Esophagus squamous epithelium (tissue), 5 donors: ENCODE measurements around the gene NOL7. TPM values are rescaled to one million over a fixed set of nuclear protein-coding genes. Genes with fewer than 3 reads are reported as not detected.

Source experiments
- DNase-seq: peaks from one replicate; lab custom pipeline; 2025; lab: John Stamatoyannopoulos, UW
- H3K27ac ChIP-seq, 4 donors: fragments of 200-600 bp; sonication (generic); one replicate each; pipeline ENCODE4 v1.5.1; 2016 to 2019; ENCODE audit warnings: mild to moderate bottlenecking in 1 of 4
- H3K27me3 ChIP-seq, 4 donors: fragments of 200-600 bp; sonication (generic); 1 replicate in 3 of 4; 2 replicates in 1 of 4; pipeline versions ENCODE4 v1.5.1 to v1.6.0; 2017 to 2021; ENCODE audit warnings: antibody characterized with exemption in 1 of 4
- H3K36me3 ChIP-seq, 3 donors: fragments of 200-600 bp; sonication (generic); one replicate each; pipeline ENCODE4 v1.5.1; 2016 to 2019
- H3K4me1 ChIP-seq, 3 donors: fragments of 200-600 bp; sonication (generic); one replicate each; pipeline ENCODE4 v1.5.1; 2017 to 2019
- H3K4me3 ChIP-seq, 4 donors: fragments of 200-600 bp; sonication (generic); 1 replicate in 3 of 4; 2 replicates in 1 of 4; pipeline ENCODE4 v1.5.1; 2016 to 2019; ENCODE audit warnings: mild to moderate bottlenecking in 2 of 4, moderate library complexity in 1 of 4
- H3K9me3 ChIP-seq, 3 donors: fragments of 200-600 bp; sonication (generic); one replicate each; pipeline ENCODE4 v1.5.1; 2016 to 2019
- POLR2A ChIP-seq, 4 donors: fragments of 450-650 bp; IDR thresholded peaks; one replicate each; pipeline ENCODE4 v1.6.1; 2017; ENCODE audit warnings: antibody characterized with exemption in 4 of 4, mild to moderate bottlenecking in 4 of 4, moderate library complexity in 3 of 4
- WGBS, 2 donors: methylation state at CpG; one replicate each; pipeline ENCODE4 v1.1.5; 2018; 5-methylcytosine and 5-hydroxymethylcytosine counted together
- intact Hi-C: fragments of 100-400 bp; cut with DNase I; formaldehyde crosslinking; loops from one replicate; pipeline ENCODE4 v1.15.0; 2022
- total RNA-seq, 4 donors: library from RNA; depleted of rRNA; stranded (reverse); fragments of >200 nt; gene quantifications; one replicate each; pipeline ENCODE4 v1.1.0, GENCODE V29; 2016
- TF ChIP-seq, protein P1 (sequence below), 6 experiments: fragments of 450-650 bp in 4 of 6; fragments of 200-600 bp in 2 of 6; sonication (generic) in 2 of 6; IDR thresholded peaks; one replicate each; pipeline ENCODE4 v1.5.1; 2016 to 2019; ENCODE audit warnings: antibody characterized with exemption in 6 of 6, mild to moderate bottlenecking in 4 of 6, moderate library complexity in 4 of 6
- donor health status: DM: yes; HTN: yes; CAD: no.

Gene NOL7
- total RNA-seq, 4 donors from 2014 or later: 75.8 to 106 (median 92.4) TPM

DNA sequence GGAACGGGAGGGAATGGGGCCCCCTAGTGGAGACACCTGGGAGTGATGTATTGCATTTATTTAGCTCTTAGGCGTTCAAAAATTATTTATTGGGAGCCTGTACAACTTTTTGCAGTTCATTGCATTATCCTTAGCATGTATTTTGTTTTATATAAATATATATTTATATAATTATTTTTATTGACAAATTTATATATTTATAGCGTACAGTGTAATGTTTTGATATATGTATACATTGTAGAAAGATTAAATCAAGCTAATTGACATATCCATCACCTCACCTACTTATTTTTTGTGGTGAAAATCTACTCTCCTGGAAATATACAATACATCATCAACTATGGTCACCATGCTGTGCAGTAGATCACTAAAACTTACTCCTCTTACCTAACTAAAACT is 39.8 kb upstream of the NOL7 start:
- Histone ChIP-seq H3K27ac (peak overlapping the region; percentile 93 to 100 (median 98)), H3K4me1 (peaks cover 0 to 23% (median 11%) of the 10 kb centered on the region in 3 donors), H3K4me3 (peak overlapping the region; percentile 69 to 99 (median 83)), H3K36me3 (peaks cover 0 to 11% (median 0%) of the 10 kb centered on the region in 3 donors), H3K9me3 (no peaks in the 10 kb centered on the region), H3K27me3 (no peaks in the 10 kb centered on the region)
- no peak for DNase-seq
- 22 to 32% methylated on average over 3 of the region's 3 CpGs for WGBS, 2 donors
- TF ChIP-seq POLR2A (IDR thresholded peaks at IDR 0.05): no peak
- TF ChIP-seq, protein P1, sequence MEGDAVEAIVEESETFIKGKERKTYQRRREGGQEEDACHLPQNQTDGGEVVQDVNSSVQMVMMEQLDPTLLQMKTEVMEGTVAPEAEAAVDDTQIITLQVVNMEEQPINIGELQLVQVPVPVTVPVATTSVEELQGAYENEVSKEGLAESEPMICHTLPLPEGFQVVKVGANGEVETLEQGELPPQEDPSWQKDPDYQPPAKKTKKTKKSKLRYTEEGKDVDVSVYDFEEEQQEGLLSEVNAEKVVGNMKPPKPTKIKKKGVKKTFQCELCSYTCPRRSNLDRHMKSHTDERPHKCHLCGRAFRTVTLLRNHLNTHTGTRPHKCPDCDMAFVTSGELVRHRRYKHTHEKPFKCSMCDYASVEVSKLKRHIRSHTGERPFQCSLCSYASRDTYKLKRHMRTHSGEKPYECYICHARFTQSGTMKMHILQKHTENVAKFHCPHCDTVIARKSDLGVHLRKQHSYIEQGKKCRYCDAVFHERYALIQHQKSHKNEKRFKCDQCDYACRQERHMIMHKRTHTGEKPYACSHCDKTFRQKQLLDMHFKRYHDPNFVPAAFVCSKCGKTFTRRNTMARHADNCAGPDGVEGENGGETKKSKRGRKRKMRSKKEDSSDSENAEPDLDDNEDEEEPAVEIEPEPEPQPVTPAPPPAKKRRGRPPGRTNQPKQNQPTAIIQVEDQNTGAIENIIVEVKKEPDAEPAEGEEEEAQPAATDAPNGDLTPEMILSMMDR (IDR thresholded peaks at IDR 0.05): peak; percentile 69 to 83 (median 81)
- intact Hi-C loops: loop anchor here (10.0 kb wide), 1 partner anchor 111 kb away; no protein-coding TSS in a partner anchor

DNA sequence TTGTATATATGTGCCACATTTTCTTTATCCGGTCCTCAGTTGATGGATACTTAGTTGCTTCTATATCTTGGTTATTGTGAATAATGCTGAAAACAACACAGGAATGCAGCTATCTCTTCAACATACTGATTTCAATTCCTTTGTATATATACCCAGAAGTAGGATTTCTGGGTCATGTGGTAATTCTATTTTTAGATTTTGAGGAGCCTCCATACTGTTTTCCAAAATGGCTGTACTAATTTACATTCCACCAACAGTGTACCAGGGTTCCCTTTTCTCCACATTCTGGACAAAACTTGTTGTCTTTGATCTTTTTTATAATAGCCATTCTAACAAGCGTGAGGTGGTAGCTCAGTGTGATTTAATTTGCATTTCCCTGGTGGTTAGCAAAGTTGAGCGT is 39.1 kb upstream of the NOL7 start:
- H3K27me3 ChIP-seq: no peaks in the 10 kb centered on the region
- peak overlapping the region in 1 of 4 donors; percentile 100 for H3K27ac ChIP-seq
- DNase-seq: no peak
- H3K36me3 ChIP-seq: peaks cover 0 to 15% (median 0%) of the 10 kb centered on the region in 3 donors
- TF ChIP-seq, protein P1 (IDR thresholded peaks at IDR 0.05): no peak
- TF ChIP-seq POLR2A (IDR thresholded peaks at IDR 0.05): no peak
- H3K4me1 ChIP-seq: peaks cover 0 to 23% (median 11%) of the 10 kb centered on the region in 3 donors
- intact Hi-C loops: loop anchor here (10.0 kb wide), 1 partner anchor 111 kb away; no protein-coding TSS in a partner anchor
- no peak overlapping the region for H3K4me3 ChIP-seq
- H3K9me3 ChIP-seq: no peaks in the 10 kb centered on the region
- 90 to 92% methylated on average over 3 of the region's 3 CpGs for WGBS, 2 donors

DNA sequence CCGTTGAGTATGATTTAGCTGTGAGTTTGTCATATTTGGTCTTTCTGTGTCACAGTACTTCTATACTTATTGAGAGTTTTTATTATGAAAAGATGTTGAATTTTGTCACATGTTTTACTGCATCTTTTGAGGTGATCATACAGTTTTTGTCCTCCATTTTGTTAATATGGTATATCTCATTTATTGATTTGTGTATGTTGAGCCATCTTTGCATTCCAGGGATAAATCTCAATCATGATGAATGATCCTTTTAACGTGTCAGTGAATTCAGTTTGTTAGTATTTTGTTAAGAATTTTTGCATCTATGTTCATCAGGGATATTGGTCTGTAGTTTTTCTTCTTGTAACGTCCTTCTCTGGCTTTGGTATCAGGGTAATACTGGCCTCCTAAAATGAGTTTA is 37.2 kb upstream of the NOL7 start:
- no peak overlapping the region for H3K4me3 ChIP-seq
- H3K27me3 ChIP-seq: no peaks in the 10 kb centered on the region
- H3K4me1 ChIP-seq: peaks cover 0 to 21% (median 11%) of the 10 kb centered on the region in 3 donors
- 80 to 96% methylated on average over 3 of the region's 3 CpGs for WGBS, 2 donors
- H3K9me3 ChIP-seq: no peaks in the 10 kb centered on the region
- H3K36me3 ChIP-seq: peaks cover 0 to 26% (median 0%) of the 10 kb centered on the region in 3 donors
- H3K27ac ChIP-seq: no peak overlapping the region
- DNase-seq: no peak
- intact Hi-C loops: loop anchor here (10.0 kb wide), 1 partner anchor 113 kb away; no protein-coding TSS in a partner anchor
- TF ChIP-seq POLR2A (IDR thresholded peaks at IDR 0.05): no peak
- TF ChIP-seq, protein P1 (IDR thresholded peaks at IDR 0.05): no peak

DNA sequence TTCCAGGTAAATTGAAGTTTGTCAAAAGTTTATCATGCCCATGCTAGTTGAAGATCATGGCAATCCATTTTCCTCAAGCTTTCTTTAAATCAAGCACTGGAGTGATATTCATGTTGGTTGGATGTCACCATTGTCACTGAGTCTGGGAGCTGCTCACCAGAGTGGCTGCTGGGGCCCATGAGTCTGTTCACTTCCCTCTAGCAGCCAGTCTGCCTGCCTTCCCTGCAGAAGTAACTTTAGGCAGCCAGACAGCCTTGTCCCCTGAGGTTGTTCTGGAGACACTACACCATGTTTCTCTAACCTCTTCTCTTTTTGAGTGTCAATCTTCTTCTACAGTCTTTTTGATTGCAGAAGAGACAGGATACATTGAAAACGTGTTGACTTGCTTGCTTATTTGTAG is 35.2 kb upstream of the NOL7 start:
- Histone ChIP-seq H3K4me3 (no peak overlapping the region), H3K9me3 (no peaks in the 10 kb centered on the region), H3K4me1 (peaks cover 0 to 10% (median 5%) of the 10 kb centered on the region in 3 donors), H3K36me3 (peaks cover 0 to 39% (median 0%) of the 10 kb centered on the region in 3 donors), H3K27me3 (no peaks in the 10 kb centered on the region), H3K27ac (no peak overlapping the region)
- WGBS, 2 donors: 52 to 85% methylated on average over 1 of the region's 1 CpG
- TF ChIP-seq POLR2A (IDR thresholded peaks at IDR 0.05): no peak
- TF ChIP-seq, protein P1 (IDR thresholded peaks at IDR 0.05): no peak
- DNase-seq: no peak
- intact Hi-C loops: loop anchor here (10.0 kb wide), 1 partner anchor 115 kb away; no protein-coding TSS in a partner anchor

DNA sequence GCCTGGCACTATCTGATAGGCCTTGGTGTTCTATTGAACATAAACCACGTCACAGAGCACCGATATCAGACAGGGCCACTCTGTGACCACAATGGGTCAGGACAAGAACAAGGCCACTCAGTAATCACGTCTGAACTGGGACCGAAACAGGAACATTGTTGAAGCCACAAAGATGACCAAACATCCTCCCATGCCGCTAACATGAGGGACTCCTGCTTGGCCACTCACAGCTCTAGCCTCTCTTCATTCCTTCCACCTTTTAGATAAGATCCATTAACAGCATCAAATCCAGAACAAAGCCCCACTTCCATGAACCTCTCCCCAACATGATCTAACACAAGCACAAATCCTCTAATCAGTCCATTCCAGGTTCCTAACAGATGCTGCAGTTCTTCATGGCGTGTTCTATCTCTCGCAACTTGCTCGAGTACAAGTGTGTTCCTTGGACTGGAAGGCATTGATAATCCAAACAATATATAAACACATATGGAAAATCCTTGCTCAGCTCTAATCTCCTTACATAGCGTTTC is 33.4 kb upstream of the NOL7 start:
- Histone ChIP-seq H3K27me3 (no peaks in the 10 kb centered on the region), H3K4me3 (no peak overlapping the region), H3K4me1 (no peaks in the 10 kb centered on the region), H3K36me3 (peaks cover 0 to 51% (median 3%) of the 10 kb centered on the region in 3 donors), H3K27ac (no peak overlapping the region), H3K9me3 (no peaks in the 10 kb centered on the region)
- TF ChIP-seq, protein P1 (IDR thresholded peaks at IDR 0.05): no peak
- no peak for TF ChIP-seq POLR2A (IDR thresholded peaks at IDR 0.05)
- WGBS, 2 donors: 90 to 91% methylated on average over 7 to 9 of the region's 9 CpGs
- intact Hi-C loops: no loop called here
- DNase-seq: no peak
